Stimulated activated naive B cell treated with anti-CD40 and anti-IgM and Interleukin-4, amounts not matched to agents 10 μg/mL and 1 μg/mL and 100 μg/mL, for 72 hours (primary cell): ENCODE results near the gene PCDHGA1.

Experiments used
- ATAC-seq, 2 donors: fragments of 150-1000 bp; cut with Tn5 transposase; replicated peaks; 2 replicates each; pipeline ENCODE4 v1.10.0; 2021; ENCODE audit warnings: moderate library complexity in 1 of 2
- DNase-seq: peaks from one replicate; pipeline ENCODE4 v3.0.0; 2021
- H3K27ac Mint-ChIP-seq: one replicate; pipeline ENCODE4 v1.8.0; 2022; ENCODE audit warnings: mild to moderate bottlenecking, mixed read lengths
- H3K27me3 Mint-ChIP-seq, 2 donors: one replicate each; pipeline ENCODE4 v1.8.0; 2022; ENCODE audit warnings: mixed read lengths in 2 of 2
- H3K36me3 Mint-ChIP-seq, 2 donors: one replicate each; pipeline ENCODE4 v1.8.0; 2022; ENCODE audit warnings: mixed read lengths in 2 of 2, mild to moderate bottlenecking in 1 of 2
- H3K4me1 Mint-ChIP-seq, 2 donors: one replicate each; pipeline ENCODE4 v1.8.0; 2022; ENCODE audit warnings: mixed read lengths in 2 of 2, mild to moderate bottlenecking in 1 of 2
- H3K4me3 Mint-ChIP-seq, 2 donors: one replicate each; pipeline ENCODE4 v1.8.0; 2022; ENCODE audit warnings: mild to moderate bottlenecking in 2 of 2, mixed read lengths in 2 of 2, moderate library complexity in 1 of 2
- H3K9me3 Mint-ChIP-seq, 2 donors: one replicate each; pipeline ENCODE4 v1.8.0; 2022; ENCODE audit warnings: mixed read lengths in 2 of 2, mild to moderate bottlenecking in 1 of 2

The PCDHGA1 gene

DNA sequence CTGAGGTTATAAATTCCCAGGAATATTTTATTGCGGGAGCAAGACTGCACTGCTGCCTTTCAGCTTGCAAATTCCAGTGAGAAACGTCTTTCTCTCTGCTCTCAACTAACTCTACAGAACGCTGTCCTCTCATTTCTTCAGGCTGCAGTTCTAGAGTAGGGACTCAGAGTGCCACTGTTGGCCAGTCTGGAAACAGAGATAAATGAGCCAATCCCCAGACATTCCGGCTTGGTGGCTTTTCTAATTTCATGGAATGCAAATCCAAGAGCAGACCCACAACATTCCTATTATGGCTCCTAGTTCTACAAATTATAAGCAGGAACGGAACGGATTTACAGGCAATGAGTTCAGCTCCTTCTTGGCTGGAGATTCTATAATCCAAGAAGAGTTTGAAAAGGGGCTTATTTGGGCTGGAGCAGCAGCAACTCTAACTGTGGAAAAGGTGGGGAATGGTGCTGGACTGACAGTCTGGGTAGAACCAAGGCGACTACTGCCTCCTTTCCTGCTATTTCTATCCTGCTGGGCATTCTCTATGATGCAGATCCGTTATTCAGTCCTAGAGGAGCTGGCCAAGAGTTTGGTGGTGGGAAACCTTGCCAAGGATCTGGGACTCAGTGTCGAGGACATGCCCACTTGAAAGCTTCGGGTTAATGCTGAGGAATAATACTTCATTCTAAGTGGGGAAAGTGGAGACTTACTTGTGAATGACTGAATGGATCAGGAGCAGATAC is 109.3 kb downstream of the PCDHGA1 start:
- no peak for ATAC-seq

DNA sequence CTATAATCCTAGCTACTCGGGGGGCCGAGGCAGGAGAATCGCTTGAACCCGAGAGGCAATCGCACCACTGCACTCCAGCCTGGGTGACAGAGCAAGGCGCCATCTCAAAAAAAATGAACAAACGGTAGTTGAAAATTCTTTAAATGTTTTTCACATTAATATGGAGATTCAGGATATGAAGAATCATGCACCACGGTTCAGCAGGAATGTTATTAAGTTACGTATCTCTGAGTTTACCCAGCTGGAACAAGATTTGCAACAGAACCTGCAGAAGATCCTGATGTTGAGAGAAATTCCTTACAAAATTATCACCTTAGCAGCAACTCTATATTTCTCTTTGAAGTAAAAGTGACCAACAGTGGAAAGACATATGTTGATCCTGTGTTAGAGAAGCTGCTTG is 110.0 kb downstream of the PCDHGA1 start:
- Mint-ChIP-seq H3K36me3 (peaks cover 2 to 3% of the 10 kb centered on the region in 2 donors), H3K27me3 (peaks cover 5 to 34% of the 10 kb centered on the region in 2 donors), H3K9me3 (peaks cover 4% of the 10 kb centered on the region in 2 donors), H3K27ac (no peak overlapping the region), H3K4me1 (no peaks in the 10 kb centered on the region), H3K4me3 (no peak overlapping the region)
- no peak for ATAC-seq
- DNase-seq: no peak

More for the DNA sequence above, 109.3 kb downstream of the PCDHGA1 start:
- no peak overlapping the region for H3K4me3 Mint-ChIP-seq
- DNase-seq: no peak
- H3K4me1 Mint-ChIP-seq: no peaks in the 10 kb centered on the region
- H3K36me3 Mint-ChIP-seq: peaks cover 2 to 3% of the 10 kb centered on the region in 2 donors
- peaks cover 4 to 8% of the 10 kb centered on the region in 2 donors for H3K9me3 Mint-ChIP-seq
- peaks cover 8 to 38% of the 10 kb centered on the region in 2 donors for H3K27me3 Mint-ChIP-seq
- H3K27ac Mint-ChIP-seq: no peak overlapping the region

- Mint-ChIP-seq H3K4me1 (no peaks in the 10 kb centered on the region), H3K9me3 (peaks cover 4% of the 10 kb centered on the region in 2 donors), H3K27ac (no peak overlapping the region), H3K36me3 (peaks cover 2 to 3% of the 10 kb centered on the region in 2 donors), H3K4me3 (no peak overlapping the region), H3K27me3 (peaks cover 13 to 39% of the 10 kb centered on the region in 2 donors)
- DNase-seq: no peak
- no peak for ATAC-seq
Measured at GRCh38 chr5:141441571-141442170, 111.4 kb downstream of the PCDHGA1 start.

DNA sequence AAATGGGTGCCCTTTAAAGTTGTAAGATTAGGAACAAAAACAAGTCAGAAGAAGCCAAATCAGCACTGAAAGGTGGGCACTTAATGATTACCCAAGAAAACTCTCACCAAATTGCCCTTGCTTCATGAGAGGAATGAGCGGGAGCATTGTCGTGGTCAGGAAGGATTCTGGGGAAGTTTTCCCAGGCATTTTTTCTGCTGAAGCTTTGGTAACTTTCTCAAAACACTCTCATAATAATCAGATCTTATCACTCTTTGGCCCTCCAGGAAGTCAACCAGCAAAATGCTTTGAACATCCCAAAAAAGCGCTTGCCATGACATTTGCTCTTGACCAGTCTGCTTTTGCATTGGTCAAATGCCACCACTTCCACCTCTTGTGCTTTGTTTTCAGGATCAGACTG is 135.0 kb downstream of the PCDHGA1 start:
- ATAC-seq: no peak
- Mint-ChIP-seq H3K4me1 (no peaks in the 10 kb centered on the region), H3K27ac (no peak overlapping the region), H3K27me3 (peaks cover 8 to 20% of the 10 kb centered on the region in 2 donors), H3K4me3 (no peak overlapping the region), H3K9me3 (peaks cover 0 to 2% of the 10 kb centered on the region in 2 donors), H3K36me3 (no peaks in the 10 kb centered on the region)
- no peak for DNase-seq

GRCh38 chr5:141475625-141476131 is 145.4 kb downstream of the PCDHGA1 start, which contains the start of gene PCDHGC3:
Gene PCDHGC3 (plus strand): TSS chr5:141475966. CDS start chr5:141476117, 151 bp downstream.
- H3K27ac Mint-ChIP-seq: peak within 1 kb of the TSS; percentile 88
- no peaks in the 10 kb centered on the region for H3K9me3 Mint-ChIP-seq
- peaks cover 0 to 5% of the 10 kb centered on the region in 2 donors for H3K36me3 Mint-ChIP-seq
- peaks cover 50 to 69% of the 10 kb centered on the region in 2 donors for H3K27me3 Mint-ChIP-seq
- H3K4me3 Mint-ChIP-seq: peak within 1 kb of the TSS; percentile 82 to 94
- peak; percentile 91 to 95 for ATAC-seq
- DNase-seq: peak; percentile 40
- peaks cover 18 to 29% of the 10 kb centered on the region in 2 donors for H3K4me1 Mint-ChIP-seq

- peak overlapping the region; percentile 88 for H3K27ac Mint-ChIP-seq
- H3K9me3 Mint-ChIP-seq: no peaks in the 10 kb centered on the region
- peaks cover 0 to 5% of the 10 kb centered on the region in 2 donors for H3K36me3 Mint-ChIP-seq
- H3K27me3 Mint-ChIP-seq: peaks cover 55 to 73% of the 10 kb centered on the region in 2 donors
- H3K4me3 Mint-ChIP-seq: peak overlapping the region; percentile 82 to 94
- peaks cover 18 to 29% of the 10 kb centered on the region in 2 donors for H3K4me1 Mint-ChIP-seq
- DNase-seq: no peak
- ATAC-seq: peak; percentile 19 to 45
Measured at GRCh38 chr5:141476132-141476911, 146.0 kb downstream of the PCDHGA1 start.

GRCh38 chr5:141477044-141477575 is 146.8 kb downstream of the PCDHGA1 start:
- H3K27me3 Mint-ChIP-seq: peaks cover 55 to 75% of the 10 kb centered on the region in 2 donors
- no peak overlapping the region for H3K27ac Mint-ChIP-seq
- H3K9me3 Mint-ChIP-seq: no peaks in the 10 kb centered on the region
- peaks cover 18 to 29% of the 10 kb centered on the region in 2 donors for H3K4me1 Mint-ChIP-seq
- no peak for ATAC-seq
- DNase-seq: no peak
- peaks cover 0 to 5% of the 10 kb centered on the region in 2 donors for H3K36me3 Mint-ChIP-seq
- H3K4me3 Mint-ChIP-seq: peak overlapping the region; percentile 82 to 94

DNA sequence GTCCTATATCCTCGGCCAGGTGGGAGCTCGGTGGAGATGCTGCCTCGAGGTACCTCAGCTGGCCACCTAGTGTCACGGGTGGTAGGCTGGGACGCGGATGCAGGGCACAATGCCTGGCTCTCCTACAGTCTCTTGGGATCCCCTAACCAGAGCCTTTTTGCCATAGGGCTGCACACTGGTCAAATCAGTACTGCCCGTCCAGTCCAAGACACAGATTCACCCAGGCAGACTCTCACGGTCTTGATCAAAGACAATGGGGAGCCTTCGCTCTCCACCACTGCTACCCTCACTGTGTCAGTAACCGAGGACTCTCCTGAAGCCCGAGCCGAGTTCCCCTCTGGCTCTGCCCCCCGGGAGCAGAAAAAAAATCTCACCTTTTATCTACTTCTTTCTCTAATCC is 147.5 kb downstream of the PCDHGA1 start:
- ATAC-seq (no peak), DNase-seq (no peak)
- Mint-ChIP-seq H3K9me3 (no peaks in the 10 kb centered on the region), H3K4me3 (no peak overlapping the region), H3K27ac (no peak overlapping the region), H3K4me1 (peaks cover 18 to 29% of the 10 kb centered on the region in 2 donors), H3K27me3 (peaks cover 60 to 82% of the 10 kb centered on the region in 2 donors), H3K36me3 (peaks cover 0 to 5% of the 10 kb centered on the region in 2 donors)

DNA sequence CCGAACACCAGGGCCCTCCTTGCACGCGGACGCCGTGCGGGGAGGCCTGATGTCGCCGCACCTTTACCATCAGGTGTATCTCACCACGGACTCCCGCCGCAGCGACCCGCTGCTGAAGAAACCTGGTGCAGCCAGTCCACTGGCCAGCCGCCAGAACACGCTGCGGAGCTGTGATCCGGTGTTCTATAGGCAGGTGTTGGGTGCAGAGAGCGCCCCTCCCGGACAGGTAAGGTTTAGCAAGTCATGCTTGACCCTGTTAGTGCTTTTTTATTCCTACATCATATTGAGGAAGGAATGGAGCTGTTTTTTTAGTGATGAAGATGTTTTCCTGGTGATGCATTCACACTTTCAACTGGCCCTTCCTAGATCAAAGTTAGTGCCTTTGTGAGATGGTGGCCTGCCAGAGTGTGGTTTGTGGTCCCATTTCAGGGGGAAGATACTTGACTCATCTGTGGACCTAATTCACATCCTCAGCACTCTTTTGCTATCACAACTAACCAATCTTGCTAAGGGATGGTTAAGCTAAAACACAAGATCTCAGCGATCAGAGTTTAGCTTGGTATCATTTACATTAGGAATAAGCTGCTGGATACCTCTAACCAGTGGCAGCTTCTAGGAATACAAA is 148.1 kb downstream of the PCDHGA1 start:
- Mint-ChIP-seq H3K4me3 (no peak overlapping the region), H3K27me3 (peaks cover 66 to 85% of the 10 kb centered on the region in 2 donors), H3K36me3 (peaks cover 0 to 5% of the 10 kb centered on the region in 2 donors), H3K4me1 (peaks cover 18 to 29% of the 10 kb centered on the region in 2 donors), H3K9me3 (no peaks in the 10 kb centered on the region), H3K27ac (no peak overlapping the region)
- ATAC-seq (no peak), DNase-seq (no peak)

GRCh38 chr5:141479776-141480175 is 149.5 kb downstream of the PCDHGA1 start:
- Mint-ChIP-seq H3K27me3 (peaks cover 76 to 85% of the 10 kb centered on the region in 2 donors), H3K27ac (no peak overlapping the region), H3K9me3 (no peaks in the 10 kb centered on the region), H3K36me3 (peaks cover 0 to 5% of the 10 kb centered on the region in 2 donors), H3K4me3 (no peak overlapping the region), H3K4me1 (peaks cover 23 to 35% of the 10 kb centered on the region in 2 donors)
- DNase-seq: no peak
- no peak for ATAC-seq

DNA sequence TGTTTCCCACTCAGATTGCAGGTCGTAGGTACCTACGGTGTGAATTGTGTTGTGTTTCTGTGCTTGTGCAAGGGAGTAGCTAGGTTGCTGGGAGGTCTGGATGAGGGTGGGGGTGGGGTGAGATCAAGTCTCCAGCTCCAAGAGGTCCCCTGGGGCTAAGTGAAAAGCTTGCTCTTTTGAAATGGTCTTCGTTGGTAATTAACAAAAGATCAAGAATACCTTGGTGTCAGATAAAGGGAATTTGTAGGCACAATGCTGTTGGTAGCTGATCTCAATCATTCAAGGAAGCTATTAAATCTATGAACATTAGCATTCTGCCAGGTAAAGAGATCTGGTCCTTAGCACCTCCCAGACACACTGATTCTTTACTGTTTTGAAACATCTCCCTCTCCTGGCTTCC is 153.6 kb downstream of the PCDHGA1 start:
- no peaks in the 10 kb centered on the region for H3K36me3 Mint-ChIP-seq

DNA sequence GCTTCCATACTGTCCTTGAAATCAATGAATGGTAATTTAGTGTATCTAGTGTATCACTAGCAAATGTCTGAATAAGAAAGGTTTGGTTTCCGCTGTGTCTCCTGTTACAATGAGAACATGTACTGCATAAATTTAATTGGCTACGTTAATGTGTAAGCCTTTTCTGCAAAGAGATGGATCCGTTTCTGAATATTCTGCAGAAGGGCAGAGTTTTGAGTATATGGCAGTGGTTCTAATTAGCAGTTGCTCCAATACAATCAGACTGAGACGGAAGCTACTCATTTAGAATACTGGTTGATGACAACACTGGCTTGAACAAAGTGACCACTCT is 154.0 kb downstream of the PCDHGA1 start:
- Mint-ChIP-seq H3K4me3 (no peak overlapping the region), H3K36me3 (no peaks in the 10 kb centered on the region), H3K9me3 (no peaks in the 10 kb centered on the region), H3K4me1 (peaks cover 8 to 11% of the 10 kb centered on the region in 2 donors), H3K27me3 (peaks cover 77 to 84% of the 10 kb centered on the region in 2 donors), H3K27ac (no peak overlapping the region)
- ATAC-seq (no peak), DNase-seq (no peak)

More for the DNA sequence above, 153.6 kb downstream of the PCDHGA1 start:
- Mint-ChIP-seq H3K27ac (no peak overlapping the region), H3K9me3 (no peaks in the 10 kb centered on the region), H3K4me1 (peaks cover 8 to 11% of the 10 kb centered on the region in 2 donors), H3K27me3 (peaks cover 74 to 81% of the 10 kb centered on the region in 2 donors), H3K4me3 (no peak overlapping the region)
- DNase-seq (no peak), ATAC-seq (no peak)

DNA sequence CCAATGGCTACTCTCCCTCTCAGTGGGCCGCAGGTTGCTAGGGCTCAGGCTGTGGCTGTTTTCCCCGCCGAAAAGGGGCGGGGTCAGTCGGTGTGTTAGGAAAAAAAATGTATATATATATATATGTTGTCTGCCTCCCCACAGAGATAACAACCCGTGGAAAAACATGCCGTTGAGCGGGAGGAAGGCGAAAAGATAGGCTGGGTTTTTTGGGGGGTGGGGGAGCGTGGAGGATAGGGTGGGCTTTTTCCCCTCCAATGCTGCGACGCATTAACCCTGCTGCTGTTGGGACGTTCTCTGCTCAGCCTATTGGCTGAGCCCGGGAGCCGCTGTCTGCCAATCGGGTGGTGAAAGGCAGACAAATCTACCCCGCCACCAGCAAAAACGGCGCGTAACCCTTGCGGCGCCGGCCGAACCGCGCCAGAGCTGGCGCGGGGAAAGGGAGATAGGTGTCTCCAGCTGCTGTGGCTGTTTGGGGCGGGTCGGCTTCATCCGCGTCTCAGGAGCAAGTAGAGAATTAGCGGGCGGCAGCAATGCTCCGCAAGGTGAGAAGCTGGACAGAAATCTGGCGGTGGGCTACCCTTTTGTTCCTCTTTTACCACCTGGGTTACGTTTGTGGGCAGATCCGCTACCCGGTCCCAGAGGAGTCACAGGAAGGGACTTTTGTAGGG is 154.5 kb downstream of the PCDHGA1 start, which contains the start of gene PCDHGC4:
PCDHGC4 (plus strand) TSS at position 390 of the 671 bp plus-strand sequence; CDS start at position 534, 144 bp downstream.
- Mint-ChIP-seq H3K27me3 (peaks cover 77 to 84% of the 10 kb centered on the region in 2 donors), H3K4me1 (peaks cover 8 to 11% of the 10 kb centered on the region in 2 donors), H3K27ac (no peak within 1 kb of the TSS), H3K36me3 (no peaks in the 10 kb centered on the region), H3K9me3 (no peaks in the 10 kb centered on the region), H3K4me3 (peak within 1 kb of the TSS; percentile 17 to 65)
- DNase-seq: no peak
- no peak for ATAC-seq
